GM12892 (cell line): ENCODE measurements around the gene SLC9A1.

ENCODE experiments used
- POLR2AphosphoS5 ChIP-seq: IDR thresholded peaks from 2 replicates; pipeline ENCODE4 v1.6.1; 2011; ENCODE audit warnings: low read depth, low read length, control low read depth
- TAF1 ChIP-seq: IDR thresholded peaks from 2 replicates; pipeline ENCODE4 v1.6.1; 2011; ENCODE audit warnings: low read depth, mild to moderate bottlenecking, control low read depth, low read length, borderline replicate concordance

DNA sequence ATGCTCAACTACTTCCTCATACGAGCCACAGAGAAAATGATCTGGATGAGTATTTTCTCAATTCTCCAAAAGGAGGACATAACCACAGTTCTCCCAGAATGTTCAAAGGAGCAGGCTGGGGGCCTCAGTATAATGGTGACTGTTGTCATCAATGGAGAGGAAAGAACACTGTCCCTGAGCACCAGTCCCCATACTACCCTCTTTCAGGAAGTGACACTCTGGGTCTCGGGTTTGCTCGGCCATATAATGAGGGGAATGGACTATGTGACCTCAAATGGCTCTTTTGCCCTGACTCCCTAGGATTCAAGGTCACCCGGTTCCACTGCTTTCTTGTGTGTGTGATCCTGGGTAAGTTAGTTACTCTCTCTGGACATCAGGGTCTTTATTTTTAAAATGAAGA is 22.8 kb downstream of the SLC9A1 start:
- TF ChIP-seq TAF1 (no peak), POLR2AphosphoS5 (no peak)
